ENCODE results near the gene U2AF2.

U2AF2 gene

DNA sequence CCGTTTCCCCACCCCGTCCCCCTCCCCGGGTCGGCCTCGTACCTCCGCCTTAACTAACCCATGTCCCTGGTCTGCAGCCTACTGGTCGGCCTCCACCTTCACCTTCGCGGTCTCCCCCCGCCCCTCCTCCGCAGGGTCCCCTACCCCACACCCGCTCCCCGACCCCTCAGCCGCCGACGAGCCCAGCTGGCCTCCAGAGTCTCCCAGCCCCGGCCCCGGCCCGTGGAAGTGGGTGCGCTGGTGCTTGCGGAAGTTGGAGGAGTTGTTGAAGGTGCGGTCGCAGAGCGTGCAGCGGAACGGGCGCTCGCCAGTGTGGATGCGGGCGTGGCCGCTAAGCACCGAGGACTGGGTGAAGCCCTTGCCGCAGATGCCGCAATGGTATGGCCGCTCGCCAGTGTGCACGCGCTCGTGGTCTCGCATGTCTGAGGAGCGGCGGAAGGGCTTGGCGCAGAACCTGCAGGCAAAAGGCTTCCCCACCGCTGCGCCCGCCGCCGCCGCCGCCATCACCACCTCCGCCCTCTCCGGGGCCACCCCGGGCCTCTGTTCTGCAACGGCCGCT lies 33.1 kb upstream of the U2AF2 start:
- DNase-seq (ENCODE audit: low read depth in 2 of 2), result no peak

DNA sequence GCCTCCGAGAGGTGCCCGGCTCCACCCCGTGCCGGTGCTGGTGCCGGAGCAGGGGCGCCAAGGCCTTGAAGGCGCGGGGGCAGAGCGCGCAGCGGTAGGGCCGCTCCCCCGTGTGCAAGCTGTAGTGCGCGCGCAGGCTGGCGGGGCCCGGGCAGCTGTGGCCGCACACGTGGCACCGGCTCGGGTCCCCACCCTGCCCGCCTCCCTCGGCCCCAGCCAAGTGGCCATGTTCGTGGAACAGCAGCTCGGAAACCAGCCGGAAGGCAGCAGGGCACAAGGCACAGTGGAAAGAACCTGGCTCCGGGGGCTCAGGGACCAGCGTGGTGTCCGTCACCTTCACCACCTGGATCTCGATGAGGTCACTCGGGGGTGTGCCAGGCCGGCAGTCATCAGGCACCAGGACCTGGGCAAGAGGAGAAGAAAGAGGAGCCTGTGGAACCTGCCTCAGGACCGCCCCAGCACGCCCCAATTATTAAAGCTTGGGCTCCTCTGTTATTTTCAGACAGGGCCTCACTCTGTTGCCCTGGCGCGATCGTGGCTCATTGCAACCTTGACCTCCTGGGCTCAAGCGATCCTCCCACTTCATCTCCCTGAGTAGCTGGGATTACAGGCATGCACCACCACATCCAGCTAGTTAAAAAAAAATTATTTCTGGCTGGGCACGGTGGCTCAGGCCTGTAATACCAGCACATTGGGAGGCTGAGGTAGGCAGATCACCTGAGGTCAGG lies 32.4 kb upstream of the U2AF2 start:
- no peak for DNase-seq (ENCODE audit: low read depth in 2 of 2)

DNA sequence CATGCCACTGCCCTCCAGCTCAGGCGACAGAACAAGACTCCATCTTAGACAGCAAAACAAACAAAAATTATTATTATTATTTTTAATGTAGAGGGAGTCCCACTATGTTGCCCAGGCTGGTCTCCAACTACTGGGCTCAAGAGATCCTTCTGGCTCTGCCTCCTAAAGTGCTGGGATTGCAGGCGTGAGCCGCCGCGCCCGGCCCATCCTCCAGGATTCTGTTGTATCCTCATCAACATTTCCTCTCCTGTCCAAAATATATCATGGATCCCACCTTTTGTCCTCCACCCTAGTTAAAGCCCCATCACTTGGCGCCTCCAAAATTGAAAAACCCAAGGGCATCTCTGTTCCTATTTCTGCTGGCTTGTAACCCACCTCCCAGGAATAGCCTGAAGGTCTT lies 31.7 kb upstream of the U2AF2 start:
- DNase-seq (ENCODE audit: low read depth in 2 of 2), result no peak

DNA sequence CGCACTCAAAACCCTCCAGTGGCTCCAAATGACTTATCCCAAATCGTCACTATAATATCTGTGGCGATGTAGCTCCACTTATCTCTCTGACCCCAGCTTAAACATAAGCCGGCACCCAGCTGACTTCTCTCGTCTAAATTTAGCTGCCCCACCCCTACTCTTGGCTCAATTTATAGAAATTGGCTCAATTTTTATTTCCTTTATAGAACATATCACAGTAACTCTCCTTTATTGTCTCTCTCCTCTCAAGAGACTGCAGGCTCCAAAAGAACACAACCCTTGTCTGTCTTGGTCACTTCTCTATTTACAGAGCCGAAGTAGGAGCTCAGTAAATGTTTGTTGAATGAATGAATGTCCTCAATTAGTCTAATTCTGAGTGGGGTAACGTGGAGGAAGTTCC lies 31.3 kb upstream of the U2AF2 start:
- DNase-seq (ENCODE audit: low read depth in 2 of 2), result no peak

DNA sequence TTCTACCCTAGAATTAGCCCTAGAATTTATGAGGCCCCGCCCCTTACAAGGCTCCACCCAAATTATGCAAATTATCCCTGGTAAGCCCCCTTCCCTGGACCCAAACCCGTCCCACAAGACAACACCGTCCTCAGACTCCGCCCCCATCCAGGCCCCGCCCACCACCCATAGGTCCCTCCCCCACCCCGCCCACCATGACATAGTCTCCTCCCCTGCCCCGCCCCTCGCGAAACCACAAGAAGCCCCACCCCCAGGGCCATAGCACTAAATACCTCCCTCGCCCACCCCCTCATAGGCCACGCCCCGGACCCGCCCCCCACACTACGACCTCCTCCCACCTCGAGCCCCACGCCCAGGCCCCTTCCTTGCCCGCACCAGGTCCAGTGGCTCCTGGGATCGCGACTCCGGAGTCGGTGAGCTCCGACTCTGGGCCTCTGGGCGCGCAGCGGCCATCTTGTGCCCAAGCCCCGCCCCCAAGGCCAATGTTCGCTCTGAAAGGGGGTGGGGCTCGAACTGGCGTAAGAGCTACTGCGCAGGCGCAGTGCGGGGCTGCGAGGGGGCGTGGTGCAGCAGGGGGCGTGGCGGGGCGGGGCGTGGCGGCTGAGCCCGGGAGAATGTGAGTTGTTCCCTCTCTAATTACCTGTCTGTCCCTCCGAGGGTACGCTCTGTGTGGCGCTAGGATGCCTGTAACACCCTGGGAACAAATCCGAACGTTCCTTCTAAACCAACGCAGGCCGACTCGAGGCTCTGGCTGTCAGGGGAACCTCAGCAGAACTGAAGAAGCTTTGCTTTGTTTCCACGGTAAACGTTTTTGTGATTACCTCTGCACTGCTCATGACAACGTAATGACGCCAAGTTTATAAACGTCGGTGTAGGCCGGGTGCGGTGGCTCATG lies 30.5 kb upstream of the U2AF2 start, which contains the start of gene ZNF784:
TSS of gene ZNF784 (minus strand) at position 458 of the 895 bp plus-strand sequence. CDS start at position 453, 5 bp downstream.
- peak; percentile 82 to 84 for DNase-seq (ENCODE audit: low read depth in 2 of 2)

DNA sequence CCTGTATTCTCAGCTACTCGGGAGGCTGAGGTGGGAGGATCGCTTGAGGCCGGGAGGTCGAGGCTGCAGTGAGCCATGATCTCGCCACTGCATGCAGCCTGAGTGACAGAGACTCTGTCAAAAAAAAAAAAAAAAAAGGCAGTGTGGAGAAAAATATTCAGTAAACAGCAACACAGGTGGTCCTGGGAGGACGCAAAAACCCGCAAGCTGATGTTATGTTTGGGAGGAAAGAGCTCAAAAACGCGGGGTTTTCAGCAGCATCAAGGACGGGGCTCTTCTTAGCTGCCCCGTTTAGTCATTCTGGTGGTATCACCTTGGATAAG lies 29.9 kb upstream of the U2AF2 start:
- DNase-seq (ENCODE audit: low read depth in 2 of 2), result no peak

DNA sequence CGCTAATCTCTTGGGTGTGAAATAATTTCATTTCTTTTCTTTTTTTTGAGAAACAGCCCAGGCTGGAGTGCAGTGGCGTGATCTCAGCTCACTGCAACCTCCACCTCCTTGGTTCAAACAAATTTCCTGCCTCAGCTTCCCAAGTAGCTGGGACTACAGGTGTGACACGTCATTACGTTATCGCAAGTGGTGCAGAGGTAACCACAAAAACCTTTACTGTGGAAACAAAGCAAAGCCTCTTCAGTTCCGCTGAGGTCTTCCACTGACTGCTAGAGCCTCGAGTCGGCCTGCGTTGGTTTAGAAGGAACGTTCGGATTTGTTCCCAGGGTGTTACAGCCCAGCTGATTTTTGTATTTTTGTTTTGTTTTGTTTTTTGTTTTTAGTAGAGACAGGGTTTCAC lies 28.5 kb upstream of the U2AF2 start:
- DNase-seq (ENCODE audit: low read depth in 2 of 2), result peak in 1 of 2 donors; percentile 52

DNA sequence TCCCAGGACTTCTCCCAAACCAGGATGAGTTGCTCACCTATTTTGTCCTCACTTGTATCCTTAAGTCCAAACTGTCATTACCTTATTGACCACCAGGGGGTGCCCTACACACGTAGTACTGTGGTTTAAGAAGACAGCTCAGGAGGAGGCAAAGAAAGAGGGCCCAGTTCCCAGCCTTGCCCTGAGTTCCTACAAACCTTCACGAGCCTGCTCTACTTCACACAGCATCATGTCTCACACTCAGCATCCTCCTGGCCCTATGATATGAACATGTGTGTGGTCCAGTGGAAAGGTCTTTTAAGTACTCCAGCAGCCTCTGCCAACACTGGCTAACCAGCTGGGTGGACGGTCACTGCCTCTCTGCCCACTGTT lies 22.4 kb upstream of the U2AF2 start:
- peak in 1 of 2 donors; percentile 64 for DNase-seq (ENCODE audit: low read depth in 2 of 2)

DNA sequence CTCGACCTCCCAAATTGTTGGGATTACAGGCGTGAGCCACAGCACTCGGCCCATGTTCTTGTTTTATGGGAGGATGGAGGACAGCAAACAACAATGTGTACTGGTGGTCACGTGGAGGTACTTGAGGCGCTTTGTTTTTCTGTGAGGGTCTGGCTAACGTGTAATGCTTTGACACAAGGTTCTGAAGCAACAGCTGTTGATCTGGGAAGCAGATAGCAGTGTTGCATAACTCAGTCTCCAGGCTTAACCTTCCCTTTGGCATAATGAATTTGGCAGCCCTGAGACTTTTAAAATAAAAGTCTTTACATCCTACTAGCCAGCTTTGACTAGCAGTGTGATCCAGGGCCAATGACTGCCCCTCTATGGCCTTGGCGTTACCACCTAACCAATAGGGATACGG lies 21.0 kb upstream of the U2AF2 start:
- DNase-seq (ENCODE audit: low read depth in 2 of 2), result no peak

DNA sequence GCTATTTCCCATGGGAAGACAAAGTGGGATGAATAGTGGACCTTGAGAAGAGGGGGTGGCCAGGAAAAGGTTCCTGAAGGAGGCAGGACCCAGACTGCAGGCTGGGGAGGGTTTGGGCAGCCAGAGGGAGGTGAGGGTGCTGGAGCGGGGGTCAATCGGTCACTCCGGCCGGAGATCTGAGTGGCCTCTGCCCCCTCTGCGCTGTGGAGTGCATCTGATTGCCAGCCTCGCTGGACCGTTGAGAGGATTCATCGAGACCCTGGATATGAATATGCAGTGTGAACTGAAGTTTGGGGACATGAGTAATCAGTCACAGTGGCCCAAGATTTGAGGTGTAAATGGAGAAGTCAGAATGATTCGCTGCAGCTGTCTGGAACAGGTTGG lies 19.5 kb upstream of the U2AF2 start:
- no peak for DNase-seq (ENCODE audit: low read depth in 2 of 2)

DNA sequence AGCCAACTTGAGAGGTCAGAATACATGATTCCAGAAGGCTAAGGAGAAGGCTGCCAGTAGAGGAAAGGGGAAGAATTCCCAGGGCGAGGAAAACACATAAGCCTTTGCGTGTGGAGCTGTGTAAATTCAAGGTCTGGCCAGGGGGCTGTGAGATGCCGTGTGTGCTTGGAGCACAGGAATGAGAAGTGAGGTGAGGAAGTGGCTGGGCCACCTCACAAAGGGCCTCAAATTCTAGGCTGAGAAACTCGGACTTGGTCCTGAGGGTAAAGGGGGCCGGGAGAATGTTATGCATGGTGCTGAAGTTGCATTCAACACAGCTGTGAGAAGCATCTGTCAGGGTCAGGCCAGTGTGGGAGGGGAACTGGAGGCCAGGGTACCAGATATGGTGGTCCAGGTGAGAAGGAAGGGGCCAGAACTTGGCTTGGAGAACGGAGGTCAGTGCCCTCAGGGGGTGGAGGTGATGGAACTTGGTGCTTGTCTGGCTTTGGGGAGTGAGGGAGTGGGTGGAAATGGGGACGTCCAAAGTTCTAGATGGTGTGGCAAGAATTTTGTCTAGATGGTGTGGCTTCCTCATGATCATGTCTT lies 18.9 kb upstream of the U2AF2 start:
- no peak for DNase-seq (ENCODE audit: low read depth in 2 of 2)

DNA sequence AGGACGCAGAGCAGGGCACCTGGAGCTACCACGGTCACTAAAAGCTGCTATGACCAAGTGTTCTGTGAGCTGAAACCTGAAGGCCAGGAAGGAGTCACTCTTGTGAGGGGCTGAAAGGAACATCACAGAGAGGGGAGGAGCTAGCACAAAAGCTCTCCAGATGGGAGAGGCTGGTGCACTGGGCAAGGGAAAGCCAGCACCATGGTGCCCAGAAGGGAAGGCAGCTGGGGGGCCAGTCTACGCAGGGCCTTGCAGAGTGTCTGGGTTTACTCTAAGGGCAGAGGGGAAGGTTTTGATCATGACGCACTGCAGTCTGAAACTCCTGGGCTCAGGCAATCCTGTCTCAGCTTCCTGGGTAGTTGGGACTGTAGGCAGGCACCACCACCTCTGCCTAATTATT lies 18.1 kb upstream of the U2AF2 start:
- DNase-seq (ENCODE audit: low read depth in 2 of 2), result no peak

DNA sequence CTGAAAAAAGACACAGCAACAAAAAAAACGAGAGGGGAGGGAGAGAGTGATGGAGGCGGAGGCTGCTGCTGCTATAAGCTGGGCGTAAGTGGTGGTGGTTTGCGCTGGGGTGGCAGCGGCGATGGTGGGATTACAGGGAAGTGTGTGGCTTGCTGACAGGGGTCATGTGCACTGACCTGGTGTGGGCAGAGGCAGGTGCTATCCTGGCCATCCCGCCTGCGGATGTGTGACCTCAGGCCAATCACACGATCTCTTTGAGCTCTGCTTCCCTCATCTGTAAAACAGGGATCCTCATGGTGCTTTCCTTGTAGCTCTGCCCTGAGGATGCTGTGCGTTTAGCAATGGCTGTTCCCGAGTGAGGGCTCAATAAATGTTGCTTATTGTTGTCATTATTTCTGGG lies 17.3 kb upstream of the U2AF2 start:
- DNase-seq (ENCODE audit: low read depth in 2 of 2), result no peak

DNA sequence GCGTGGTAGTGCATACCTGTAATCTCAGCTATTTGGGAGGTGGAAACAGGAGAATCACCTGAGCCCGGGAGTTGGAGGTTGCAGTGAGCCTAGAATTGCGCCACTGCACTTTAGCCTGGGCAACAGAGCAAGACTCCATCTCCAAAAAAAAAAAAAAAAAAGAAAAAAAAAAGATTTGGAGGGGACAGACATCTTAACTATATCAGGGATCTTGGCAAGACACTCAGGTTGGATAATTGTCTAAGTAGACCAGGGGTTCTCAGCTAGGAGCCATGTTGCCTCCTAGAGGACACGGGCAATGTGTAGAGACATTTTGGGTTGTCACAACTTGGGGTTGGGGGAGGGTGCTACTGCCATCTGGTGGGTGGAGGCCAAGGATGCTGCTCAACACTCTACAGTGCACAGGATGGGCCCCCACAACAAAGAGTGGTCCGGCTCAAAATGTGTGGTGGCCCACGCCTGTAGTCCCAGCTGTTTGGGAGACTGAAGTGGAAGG lies 15.9 kb upstream of the U2AF2 start:
- DNase-seq (ENCODE audit: low read depth in 2 of 2), result peak in 1 of 2 donors; percentile 59

DNA sequence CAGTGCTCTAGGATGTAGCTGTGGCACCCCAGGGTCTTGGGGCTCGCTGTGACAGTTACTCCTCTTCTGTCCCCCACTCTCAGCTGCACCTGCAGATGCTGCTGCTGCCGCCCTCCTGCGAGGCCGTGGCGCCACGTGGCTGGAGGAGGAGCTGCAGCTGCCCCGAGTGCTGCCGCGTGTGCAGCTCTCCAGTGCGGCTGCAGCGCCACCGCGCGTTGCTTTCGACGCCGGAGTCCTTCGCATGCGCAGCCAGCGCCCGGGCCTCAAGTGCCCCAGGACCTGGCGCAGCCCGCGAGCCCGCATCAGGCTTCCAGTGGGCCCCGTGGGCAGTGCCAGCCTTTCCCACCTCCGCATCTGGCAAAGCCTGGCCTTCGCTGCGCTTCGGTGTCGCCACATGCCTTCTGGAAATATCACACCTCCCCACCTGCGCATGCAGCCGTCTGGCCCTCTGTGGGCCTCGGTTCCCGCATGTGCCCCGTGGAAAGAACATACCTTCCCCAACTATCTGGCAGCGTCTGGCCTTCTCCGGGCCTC lies 14.7 kb upstream of the U2AF2 start:
- peak in 1 of 2 donors; percentile 70 for DNase-seq (ENCODE audit: low read depth in 2 of 2)

DNA sequence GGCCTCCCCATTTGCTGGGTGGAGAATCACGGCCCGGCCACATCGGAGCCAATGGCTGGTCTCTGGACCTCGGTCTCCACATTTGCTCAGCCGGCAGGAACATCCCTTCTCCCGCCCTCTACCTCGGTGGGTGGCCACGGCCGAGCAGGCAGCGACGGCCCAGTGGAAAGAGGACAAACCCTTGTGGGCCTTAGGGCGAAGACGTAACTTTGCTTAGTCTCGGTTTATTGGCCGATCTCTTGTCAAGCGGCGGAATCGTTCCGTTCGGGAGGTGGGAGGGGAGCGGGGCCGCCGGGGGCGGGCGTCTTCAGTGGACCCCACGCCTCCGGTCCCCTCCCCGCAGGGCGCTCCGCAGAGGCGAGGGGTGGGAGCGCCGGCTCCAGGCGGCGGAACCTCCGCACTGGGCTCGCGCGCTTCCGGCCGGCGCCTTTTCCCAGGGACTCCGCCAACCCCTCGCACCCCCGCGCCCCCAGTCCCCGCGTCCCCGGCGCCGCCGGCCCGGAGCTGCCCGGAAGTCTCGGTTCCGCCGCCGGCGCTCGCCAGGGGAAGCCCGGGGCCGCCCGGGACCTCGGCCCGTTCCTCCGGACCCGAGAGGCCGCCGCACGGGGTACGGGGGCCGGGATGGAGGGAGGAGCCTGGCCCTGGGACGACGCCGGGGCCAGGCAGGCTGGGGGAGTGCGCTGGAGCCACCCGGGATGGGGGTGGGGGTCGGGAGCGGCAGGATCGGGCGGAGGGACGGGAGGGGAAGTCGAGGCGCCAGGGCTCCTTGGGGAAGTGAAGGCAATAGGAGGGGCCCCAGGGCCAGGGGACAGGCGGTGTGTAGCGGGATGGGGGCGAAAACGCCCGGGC lies 14.0 kb upstream of the U2AF2 start, which contains the start of gene ZNF580:
TSS of gene ZNF580 (plus strand) at position 426 of the 849 bp plus-strand sequence. CDS start 1,507 bp downstream, outside the sequence.
- peak in 1 of 2 donors; percentile 59 for DNase-seq (ENCODE audit: low read depth in 2 of 2)

DNA sequence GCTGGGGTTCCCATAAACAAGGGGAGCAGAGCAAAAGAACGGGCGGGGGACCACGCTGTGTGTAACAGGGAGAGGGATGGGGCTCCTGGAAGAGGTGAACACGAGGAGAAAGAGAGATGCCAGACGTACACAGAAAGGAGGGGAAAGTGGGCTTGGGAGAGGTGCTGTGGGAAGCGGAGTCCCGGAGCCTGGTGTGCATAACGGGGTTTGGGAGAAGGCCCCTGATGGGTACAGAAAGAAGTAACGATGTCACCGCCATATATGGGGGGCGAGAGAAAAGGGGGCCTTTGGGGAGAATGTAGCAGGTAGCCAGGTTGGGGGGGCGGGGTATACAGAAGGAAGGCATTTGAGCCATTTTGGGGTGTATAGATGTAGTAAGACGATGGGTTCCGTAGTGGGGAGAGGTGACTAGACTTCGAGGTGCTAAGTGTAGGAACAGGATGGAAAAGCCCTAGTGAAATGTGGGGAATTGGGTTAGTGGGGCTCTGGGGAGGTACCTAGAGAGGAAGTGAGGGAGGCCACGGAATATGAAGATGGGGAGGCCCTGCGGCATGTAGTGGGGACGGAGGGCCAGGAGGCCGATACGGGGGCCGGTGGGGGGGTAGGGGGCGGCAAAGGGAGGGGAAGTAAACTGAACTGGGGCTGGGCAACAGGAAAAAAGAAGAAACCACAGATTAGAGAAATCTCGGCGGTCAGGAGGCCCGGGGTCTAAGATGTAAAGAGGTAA lies 13.2 kb upstream of the U2AF2 start:
- DNase-seq (ENCODE audit: low read depth in 2 of 2), result no peak

DNA sequence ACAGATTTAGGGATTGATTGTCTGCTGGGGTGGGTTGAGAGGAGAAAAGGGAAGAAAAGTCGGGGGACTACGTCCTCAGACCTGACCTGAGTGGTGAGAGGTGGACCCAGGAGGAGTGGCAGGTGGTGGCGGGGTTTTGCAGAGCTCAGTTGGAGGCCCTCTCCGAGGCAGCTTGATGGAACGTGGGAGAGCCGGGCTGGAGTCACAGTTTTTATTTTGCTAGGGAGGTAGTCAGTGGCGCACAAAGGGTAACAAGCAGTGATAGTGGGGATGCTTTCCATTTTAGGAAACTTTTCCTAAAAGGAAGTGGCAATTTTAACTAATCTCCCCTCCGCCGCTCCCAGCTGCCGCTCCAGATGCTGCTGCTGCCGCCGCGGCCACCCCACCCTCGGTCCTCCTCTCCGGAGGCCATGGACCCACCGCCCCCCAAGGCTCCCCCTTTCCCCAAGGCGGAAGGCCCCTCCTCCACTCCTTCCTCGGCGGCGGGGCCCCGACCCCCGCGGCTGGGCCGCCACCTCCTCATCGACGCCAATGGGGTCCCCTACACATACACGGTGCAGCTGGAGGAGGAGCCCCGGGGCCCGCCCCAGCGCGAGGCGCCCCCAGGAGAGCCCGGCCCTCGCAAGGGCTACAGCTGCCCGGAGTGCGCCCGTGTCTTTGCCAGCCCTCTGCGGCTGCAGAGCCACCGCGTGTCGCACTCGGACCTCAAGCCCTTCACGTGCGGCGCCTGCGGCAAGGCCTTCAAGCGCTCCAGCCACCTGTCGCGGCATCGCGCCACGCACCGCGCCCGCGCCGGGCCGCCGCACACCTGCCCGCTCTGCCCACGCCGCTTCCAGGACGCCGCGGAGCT lies 12.5 kb upstream of the U2AF2 start:
- peak in 1 of 2 donors; percentile 15 for DNase-seq (ENCODE audit: low read depth in 2 of 2)
